HepG2 (cell line): ENCODE results near the gene ADGRV1. TPM values are rescaled to one million over a fixed set of nuclear protein-coding genes. Genes with fewer than 3 reads are reported as not detected.

Experiments used
- ATAC-seq: fragments of 200-7000 bp; cut with Tn5 transposase; 3 replicates; pipeline ENCODE4 v1.9.1; 2020; ENCODE audit warnings: mild to moderate bottlenecking, moderate library complexity
- BruUV-seq: library from RNA; stranded (reverse); fragments of 400-500 nt; replicated peaks from 2 replicates; lab custom pipeline; 2021; lab: Mats Ljungman, UMichigan
- CTCF ChIA-PET: fragments of 300-600 bp; formaldehyde crosslinking; extraction: SDS; loops from one replicate; lab custom pipeline; 2021; ENCODE audit warnings: low total read pairs, inconsistent platforms, low intra/inter-chr PET ratio; lab: Yijun Ruan, JAX
- POLR2A ChIA-PET: fragments of 350-600 bp; sonication (Branson Sonifier 250); formaldehyde crosslinking; loops from one replicate; lab custom pipeline; 2020; ENCODE audit warnings: antibody characterized with exemption, inconsistent platforms; lab: Yijun Ruan, JAX
- DNase-seq: peaks from one replicate; pipeline ENCODE4 v3.0.0-alpha.2; 2015; ENCODE audit warnings: low spot score
- FAIRE-seq: peaks from 3 replicates; lab custom pipeline; 2011; peaks lifted over from hg19 to GRCh38; lab: Jason Lieb, UNC
- H2AFZ ChIP-seq: one replicate; pipeline ENCODE4 v1.6.1; 2011; ENCODE audit warnings: low read length, inconsistent platforms
- H3K27ac ChIP-seq: fragments of 300-600 bp; 3 replicates; pipeline ENCODE4 v1.8.0; 2011; ENCODE audit warnings: mixed run types, mild to moderate bottlenecking, mixed read lengths, low read length, inconsistent platforms; ENCODE audit not compliant: insufficient read depth; ENCODE audit errors: extremely low read length
- H3K27me3 ChIP-seq, 2 experiments: fragments of 200-600 bp in 1 of 2; 2 replicates in 1 of 2; 3 replicates in 1 of 2; pipeline versions ENCODE4 v1.6.0 to v1.8.0; 2011; ENCODE audit warnings: low read length in 2 of 2, mild to moderate bottlenecking in 2 of 2, moderate library complexity in 2 of 2, inconsistent platforms in 1 of 2; ENCODE audit not compliant: insufficient read depth in 2 of 2, control insufficient read depth in 1 of 2
- H3K36me3 ChIP-seq, 2 experiments: fragments of 200-600 bp in 1 of 2; replicated peaks in 1 of 2; 2 replicates in 1 of 2; 3 replicates in 1 of 2; pipeline versions ENCODE4 v1.5.1 to v1.8.0; 2011; ENCODE audit warnings: low read length in 2 of 2, inconsistent platforms in 1 of 2; ENCODE audit not compliant: insufficient read depth in 2 of 2, control insufficient read depth in 1 of 2
- H3K4me1 ChIP-seq: 2 replicates; pipeline ENCODE4 v1.5.1; 2012; ENCODE audit warnings: low read length, inconsistent platforms; ENCODE audit not compliant: insufficient read depth
- H3K4me2 ChIP-seq: 2 replicates; pipeline ENCODE4 v1.6.0; 2011; ENCODE audit warnings: low read depth, low read length, inconsistent platforms
- H3K4me3 ChIP-seq, 3 experiments: fragments of 200-600 bp in 1 of 3; sonication (generic), shearing (Covaris generic) in 1 of 3; replicated peaks in 1 of 3; 2 replicates each; pipeline ENCODE4 v1.5.1; 2011 to 2016; ENCODE audit warnings: low read length in 3 of 3, inconsistent platforms in 2 of 3, low read depth in 2 of 3, mild to moderate bottlenecking in 2 of 3, control low read depth in 1 of 3, mixed read lengths in 1 of 3; ENCODE audit not compliant: insufficient read depth in 1 of 3
- H3K79me2 ChIP-seq: one replicate; pipeline ENCODE4 v1.6.1; 2011; ENCODE audit warnings: low read length, inconsistent platforms; ENCODE audit not compliant: insufficient read depth
- H3K9ac ChIP-seq: 2 replicates; pipeline ENCODE4 v1.6.0; 2011; ENCODE audit warnings: mild to moderate bottlenecking, low read depth, low read length, inconsistent platforms; ENCODE audit not compliant: insufficient read depth
- H3K9me3 ChIP-seq: 2 replicates; pipeline ENCODE4 v1.5.1; 2012; ENCODE audit warnings: mild to moderate bottlenecking, low read length
- H4K20me1 ChIP-seq: 2 replicates; pipeline ENCODE4 v1.6.0; 2011; ENCODE audit warnings: inconsistent platforms, mild to moderate bottlenecking, low read length, moderate library complexity; ENCODE audit not compliant: insufficient read depth
- CEBPG ChIP-seq: IDR thresholded peaks from 2 replicates; pipeline ENCODE4 v1.6.1; 2016
- GTF2F1 ChIP-seq: fragments of 150-350 bp; IDR thresholded peaks from 2 replicates; pipeline ENCODE4 v1.6.1; 2014; ENCODE audit warnings: low read length
- GTF3A ChIP-seq: sonication (generic); formaldehyde crosslinking; conservative IDR thresholded peaks from 2 replicates; pipeline ENCODE4 v1.4.0; 2020; ENCODE audit warnings: mild to moderate bottlenecking, missing genetic modification reagents
- HNRNPL ChIP-seq: fragments of 200-400 bp; formaldehyde crosslinking; IDR thresholded peaks from 2 replicates; pipeline ENCODE4 v1.6.1; 2017; ENCODE audit warnings: mild to moderate bottlenecking, low read depth, low read length
- NBN ChIP-seq: fragments of 450-650 bp; conservative IDR thresholded peaks from 2 replicates; pipeline ENCODE4 v1.6.1; 2017
- PAWR ChIP-seq: sonication (generic); formaldehyde crosslinking; IDR thresholded peaks from 2 replicates; pipeline ENCODE4 v1.4.0; 2020; ENCODE audit warnings: missing genetic modification reagents, mild to moderate bottlenecking, borderline replicate concordance
- PPARG ChIP-seq: conservative IDR thresholded peaks from 2 replicates; pipeline ENCODE4 v1.6.1; 2016; ENCODE audit warnings: missing biosample characterization, missing genetic modification reagents
- SAP130 ChIP-seq: IDR thresholded peaks from 2 replicates; pipeline ENCODE4 v1.6.1; 2016; ENCODE audit warnings: low read depth
- SATB2 ChIP-seq: sonication (generic); formaldehyde crosslinking; IDR thresholded peaks from 2 replicates; pipeline ENCODE4 v1.5.0; 2020; ENCODE audit warnings: missing genetic modification reagents
- SMARCC2 ChIP-seq: fragments of 450-650 bp; IDR thresholded peaks from 2 replicates; pipeline ENCODE4 v1.6.1; 2017; ENCODE audit warnings: antibody characterized with exemption, mild to moderate bottlenecking
- SNAI1 ChIP-seq: sonication (generic); formaldehyde crosslinking; IDR thresholded peaks from 2 replicates; pipeline ENCODE4 v1.5.0; 2020; ENCODE audit warnings: mild to moderate bottlenecking, missing genetic modification reagents, borderline replicate concordance
- SSRP1 ChIP-seq: IDR thresholded peaks from 2 replicates; pipeline ENCODE4 v1.6.1; 2016; ENCODE audit warnings: control low read depth
- TCF7L2 ChIP-seq: IDR thresholded peaks from 2 replicates; pipeline ENCODE4 v1.6.1; 2011; ENCODE audit warnings: mild to moderate bottlenecking, low read depth, low read length, moderate library complexity
- ZNF543 ChIP-seq: sonication (generic); formaldehyde crosslinking; IDR thresholded peaks from 2 replicates; pipeline ENCODE4 v1.4.0; 2020; ENCODE audit warnings: mild to moderate bottlenecking, missing genetic modification reagents
- ZNF605 ChIP-seq: sonication (generic); formaldehyde crosslinking; IDR thresholded peaks from 2 replicates; pipeline ENCODE4 v1.8.0; 2022; ENCODE audit warnings: mild to moderate bottlenecking, missing genetic modification reagents
- ZNF607 ChIP-seq: sonication (generic); formaldehyde crosslinking; IDR thresholded peaks from 2 replicates; pipeline ENCODE4 v1.5.1; 2020; ENCODE audit warnings: missing genetic modification reagents, mild to moderate bottlenecking, borderline replicate concordance
- ZNF790 ChIP-seq: sonication (generic); formaldehyde crosslinking; IDR thresholded peaks from 2 replicates; pipeline ENCODE4 v1.8.0; 2022; ENCODE audit warnings: missing genetic modification reagents, mild to moderate bottlenecking, borderline replicate concordance
- WGBS: methylation state at CpG from one replicate; pipeline ENCODE4 v1.1.6; 2017; ENCODE audit warnings: low lambda C conversion rate; 5-methylcytosine and 5-hydroxymethylcytosine counted together
- in situ Hi-C: cut with HindIII; loops from 2 replicates; pipeline ENCODE4 v1.10.0; 2017; ENCODE audit warnings: low pct_unique_long_range_greater_than_20kb; ENCODE audit not compliant: extremely low pct_ligation_motif_present
- intact Hi-C: fragments of 100-400 bp; cut with micrococcal nuclease; formaldehyde crosslinking; loops from one replicate; pipeline ENCODE4 v1.10.0; 2022; ENCODE audit not compliant: unreplicated experiment
- polyA plus RNA-seq, 8 experiments: library from polyadenylated mRNA; depleted of rRNA in 3 of 8; stranded (reverse) in 7 of 8; unstranded in 1 of 8; fragments of >200 nt; fragmentation: Illumina TruSeq in 4 of 8; extraction: Trizol in 4 of 8; gene quantifications; 2 replicates each; pipeline versions ENCODE4 v1.2.1 to v1.2.3, GENCODE V29; 2011 to 2016; ENCODE audit warnings: low read depth in 4 of 8, missing spikeins in 1 of 8, mixed read lengths in 1 of 8; ENCODE audit not compliant: insufficient read depth in 1 of 8
- total RNA-seq, 5 experiments: library from RNA; depleted of rRNA; stranded (reverse); fragments of >200 nt; fragmentation: Illumina TruSeq; extraction: Trizol; gene quantifications; 2 replicates each; pipeline ENCODE4 v1.2.3, GENCODE V29; 2016; ENCODE audit warnings: low read depth in 1 of 5
- TF ChIP-seq, protein P1 (sequence below), 2 experiments: IDR thresholded peaks; 2 replicates each; pipeline ENCODE4 v1.6.1; 2011 to 2012; ENCODE audit warnings: low read length in 2 of 2, borderline replicate concordance in 1 of 2, low read depth in 1 of 2, mild to moderate bottlenecking in 1 of 2, moderate library complexity in 1 of 2
- TF ChIP-seq, protein P2 (sequence below): sonication (generic); formaldehyde crosslinking; IDR thresholded peaks from 2 replicates; pipeline ENCODE4 v1.8.0; 2022; ENCODE audit warnings: mild to moderate bottlenecking, missing genetic modification reagents, borderline replicate concordance
- TF ChIP-seq, protein P3 (sequence below): sonication (generic); formaldehyde crosslinking; IDR thresholded peaks from 2 replicates; pipeline ENCODE4 v1.9.0; 2022; ENCODE audit warnings: missing genetic modification reagents, mild to moderate bottlenecking, borderline replicate concordance

ADGRV1 gene
- total and polyA plus RNA-seq, 2 of the 13 experiments (the other 11 are each of a cell fraction or from before 2014, with no cell fraction given) = 1.7 to 3.9 TPM

DNA sequence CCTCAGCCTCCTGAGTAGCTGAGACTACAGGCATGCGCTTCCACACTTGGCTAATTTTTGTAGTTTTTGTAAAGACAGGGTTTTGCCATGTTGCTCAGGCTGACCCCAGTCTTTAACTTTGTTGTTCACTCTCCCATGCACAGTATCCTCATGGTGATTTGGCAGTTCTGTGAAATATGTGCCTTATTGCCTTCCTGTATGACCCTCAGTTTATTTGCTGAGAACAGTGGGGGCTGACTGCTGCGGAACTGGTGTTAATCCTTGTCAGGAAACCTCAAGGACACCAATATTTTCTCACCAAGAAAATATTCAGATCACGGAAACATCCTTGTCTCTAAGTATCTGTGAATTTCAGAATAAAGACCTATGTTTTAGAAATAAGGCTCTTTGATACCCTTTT is 536.7 kb downstream of the ADGRV1 start:
- no peak overlapping the region for H3K9ac ChIP-seq
- no peaks in the 10 kb centered on the region for H4K20me1 ChIP-seq
- H3K27ac ChIP-seq = no peak overlapping the region
- H3K36me3 ChIP-seq = no peaks in the 10 kb centered on the region
- no peaks in the 10 kb centered on the region for H3K27me3 ChIP-seq
- TF ChIP-seq GTF2F1 = no peak
- TF ChIP-seq SATB2 (CRISPR knock-in tag) = no peak
- TF ChIP-seq ZNF543 = no peak
- TF ChIP-seq NBN = no peak
- TF ChIP-seq PAWR = no peak
- no peak for TF ChIP-seq SNAI1
- no peak for TF ChIP-seq SMARCC2
- TF ChIP-seq ZNF605 (CRISPR knock-in tag) = no peak
- TF ChIP-seq CEBPG = no peak
- TF ChIP-seq PPARG (CRISPR knock-in tag) = no peak
- no peak for TF ChIP-seq TCF7L2
- TF ChIP-seq, protein P1, sequence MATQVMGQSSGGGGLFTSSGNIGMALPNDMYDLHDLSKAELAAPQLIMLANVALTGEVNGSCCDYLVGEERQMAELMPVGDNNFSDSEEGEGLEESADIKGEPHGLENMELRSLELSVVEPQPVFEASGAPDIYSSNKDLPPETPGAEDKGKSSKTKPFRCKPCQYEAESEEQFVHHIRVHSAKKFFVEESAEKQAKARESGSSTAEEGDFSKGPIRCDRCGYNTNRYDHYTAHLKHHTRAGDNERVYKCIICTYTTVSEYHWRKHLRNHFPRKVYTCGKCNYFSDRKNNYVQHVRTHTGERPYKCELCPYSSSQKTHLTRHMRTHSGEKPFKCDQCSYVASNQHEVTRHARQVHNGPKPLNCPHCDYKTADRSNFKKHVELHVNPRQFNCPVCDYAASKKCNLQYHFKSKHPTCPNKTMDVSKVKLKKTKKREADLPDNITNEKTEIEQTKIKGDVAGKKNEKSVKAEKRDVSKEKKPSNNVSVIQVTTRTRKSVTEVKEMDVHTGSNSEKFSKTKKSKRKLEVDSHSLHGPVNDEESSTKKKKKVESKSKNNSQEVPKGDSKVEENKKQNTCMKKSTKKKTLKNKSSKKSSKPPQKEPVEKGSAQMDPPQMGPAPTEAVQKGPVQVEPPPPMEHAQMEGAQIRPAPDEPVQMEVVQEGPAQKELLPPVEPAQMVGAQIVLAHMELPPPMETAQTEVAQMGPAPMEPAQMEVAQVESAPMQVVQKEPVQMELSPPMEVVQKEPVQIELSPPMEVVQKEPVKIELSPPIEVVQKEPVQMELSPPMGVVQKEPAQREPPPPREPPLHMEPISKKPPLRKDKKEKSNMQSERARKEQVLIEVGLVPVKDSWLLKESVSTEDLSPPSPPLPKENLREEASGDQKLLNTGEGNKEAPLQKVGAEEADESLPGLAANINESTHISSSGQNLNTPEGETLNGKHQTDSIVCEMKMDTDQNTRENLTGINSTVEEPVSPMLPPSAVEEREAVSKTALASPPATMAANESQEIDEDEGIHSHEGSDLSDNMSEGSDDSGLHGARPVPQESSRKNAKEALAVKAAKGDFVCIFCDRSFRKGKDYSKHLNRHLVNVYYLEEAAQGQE (IDR thresholded peaks at IDR 0.05; ENCODE audit: borderline replicate concordance in 1 of 2, low read depth in 1 of 2, low read length in 2 of 2) = no peak
- TF ChIP-seq SAP130 (CRISPR knock-in tag) = no peak
- TF ChIP-seq, protein P2, sequence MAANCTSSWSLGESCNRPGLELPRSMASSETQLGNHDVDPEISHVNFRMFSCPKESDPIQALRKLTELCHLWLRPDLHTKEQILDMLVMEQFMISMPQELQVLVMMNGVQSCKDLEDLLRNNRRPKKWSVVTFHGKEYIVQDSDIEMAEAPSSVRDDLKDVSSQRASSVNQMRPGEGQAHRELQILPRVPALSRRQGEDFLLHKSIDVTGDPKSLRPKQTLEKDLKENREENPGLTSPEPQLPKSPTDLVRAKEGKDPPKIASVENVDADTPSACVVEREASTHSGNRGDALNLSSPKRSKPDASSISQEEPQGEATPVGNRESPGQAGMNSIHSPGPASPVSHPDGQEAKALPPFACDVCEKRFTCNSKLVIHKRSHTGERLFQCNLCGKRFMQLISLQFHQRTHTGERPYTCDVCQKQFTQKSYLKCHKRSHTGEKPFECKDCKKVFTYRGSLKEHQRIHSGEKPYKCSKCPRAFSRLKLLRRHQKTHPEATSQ = no peak
- TF ChIP-seq, protein P3, sequence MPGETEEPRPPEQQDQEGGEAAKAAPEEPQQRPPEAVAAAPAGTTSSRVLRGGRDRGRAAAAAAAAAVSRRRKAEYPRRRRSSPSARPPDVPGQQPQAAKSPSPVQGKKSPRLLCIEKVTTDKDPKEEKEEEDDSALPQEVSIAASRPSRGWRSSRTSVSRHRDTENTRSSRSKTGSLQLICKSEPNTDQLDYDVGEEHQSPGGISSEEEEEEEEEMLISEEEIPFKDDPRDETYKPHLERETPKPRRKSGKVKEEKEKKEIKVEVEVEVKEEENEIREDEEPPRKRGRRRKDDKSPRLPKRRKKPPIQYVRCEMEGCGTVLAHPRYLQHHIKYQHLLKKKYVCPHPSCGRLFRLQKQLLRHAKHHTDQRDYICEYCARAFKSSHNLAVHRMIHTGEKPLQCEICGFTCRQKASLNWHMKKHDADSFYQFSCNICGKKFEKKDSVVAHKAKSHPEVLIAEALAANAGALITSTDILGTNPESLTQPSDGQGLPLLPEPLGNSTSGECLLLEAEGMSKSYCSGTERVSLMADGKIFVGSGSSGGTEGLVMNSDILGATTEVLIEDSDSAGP = no peak
- TF ChIP-seq ZNF790 (CRISPR knock-in tag) = no peak
- no peak for TF ChIP-seq GTF3A (CRISPR knock-in tag)
- TF ChIP-seq SSRP1 (CRISPR knock-in tag) = no peak
- TF ChIP-seq ZNF607 = no peak
- no peak for TF ChIP-seq HNRNPL
- TF ChIP-seq, all 625 proteins: peak for 0
- Histone ChIP-seq H3K4me2 (no peak overlapping the region), H3K79me2 (no peaks in the 10 kb centered on the region), H3K9me3 (no peaks in the 10 kb centered on the region), H2AFZ (no peak overlapping the region), H3K4me1 (peaks cover 25% of the 10 kb centered on the region), H3K4me3 (no peak overlapping the region)
- no TSS peak for BruUV-seq
- ChIA-PET CTCF (no interaction called here), POLR2A (no interaction called here)
- in situ Hi-C loops (loop anchor here (10.0 kb wide), 2 partner anchors 161 to 231 kb away; no protein-coding TSS in a partner anchor), intact Hi-C loops (no loop called here)
- FAIRE-seq (no peak), DNase-seq (no peak), ATAC-seq (no peak)
- WGBS = 93% methylated on average over 3 of the region's 3 CpGs
